Measurements from ENCODE around the gene TRA2B.
"Not testable (repeated sequence)": the region's sequence is repeated elsewhere in the genome, so short reads cannot be mapped to it uniquely, and the experiment has no call there.

TRA2B gene

GRCh38 chr3:185926445-185926844 lies 11.4 kb downstream of the TRA2B start:
- no peak for DNase-seq

GRCh38 chr3:185925353-185925752 lies 12.5 kb downstream of the TRA2B start:
- no peak for DNase-seq

GRCh38 chr3:185924375-185924774 lies 13.4 kb downstream of the TRA2B start:
- no peak for DNase-seq

GRCh38 chr3:185920184-185920583 lies 17.6 kb downstream of the TRA2B start:
- no peak for DNase-seq

- no peak for DNase-seq
Observed at GRCh38 chr3:185916042-185916833, 21.6 kb downstream of the TRA2B start.

- no peak for DNase-seq
Observed at GRCh38 chr3:185915642-185916041, 22.2 kb downstream of the TRA2B start.

- no peak for DNase-seq
Observed at GRCh38 chr3:185914911-185915629, 22.7 kb downstream of the TRA2B start.

GRCh38 chr3:185912929-185913901 lies 24.6 kb downstream of the TRA2B start:
- DNase-seq = no peak

GRCh38 chr3:185912512-185912911 lies 25.3 kb downstream of the TRA2B start:
- no peak for DNase-seq

GRCh38 chr3:185911076-185911448 lies 26.8 kb downstream of the TRA2B start:
- not testable (repeated sequence) for DNase-seq

- DNase-seq = not testable (repeated sequence)
Observed at GRCh38 chr3:185910322-185911075, 27.3 kb downstream of the TRA2B start.

GRCh38 chr3:185909913-185910312 lies 27.9 kb downstream of the TRA2B start:
- DNase-seq = not testable (repeated sequence)

- DNase-seq = peak; percentile 36
Observed at GRCh38 chr3:185900228-185900627, 37.6 kb downstream of the TRA2B start.

GRCh38 chr3:185896636-185897035 lies 41.2 kb downstream of the TRA2B start:
- no peak for DNase-seq

- no peak for DNase-seq
Observed at GRCh38 chr3:185887066-185887465, 50.7 kb downstream of the TRA2B start.

GRCh38 chr3:185884641-185885040 lies 53.2 kb downstream of the TRA2B start:
- DNase-seq = no peak

GRCh38 chr3:185881926-185882325 lies 55.9 kb downstream of the TRA2B start:
- DNase-seq = no peak

- DNase-seq = no peak
Observed at GRCh38 chr3:185880600-185880999, 57.2 kb downstream of the TRA2B start.

- no peak for DNase-seq
Observed at GRCh38 chr3:185878920-185879319, 58.9 kb downstream of the TRA2B start.

- DNase-seq = no peak
Observed at GRCh38 chr3:185874119-185874518, 63.7 kb downstream of the TRA2B start.

GRCh38 chr3:185867650-185868049 lies 70.2 kb downstream of the TRA2B start:
- no peak for DNase-seq

GRCh38 chr3:185866995-185867394 lies 70.8 kb downstream of the TRA2B start:
- no peak for DNase-seq
